HepG2 (cell line): ENCODE data around the gene GGT7. TPM values are rescaled to one million over a fixed set of nuclear protein-coding genes. Genes with fewer than 3 reads are reported as not detected.

Source experiments
- HMG20A ChIP-seq: IDR thresholded peaks from 2 replicates; pipeline ENCODE4 v1.6.1; 2016; ENCODE audit warnings: borderline replicate concordance
- PAWR ChIP-seq: sonication (generic); formaldehyde crosslinking; IDR thresholded peaks from 2 replicates; pipeline ENCODE4 v1.4.0; 2020; ENCODE audit warnings: missing genetic modification reagents, mild to moderate bottlenecking, borderline replicate concordance
- PITX1 ChIP-seq: sonication (generic); formaldehyde crosslinking; IDR thresholded peaks from 2 replicates; pipeline ENCODE4 v1.5.1; 2020; ENCODE audit warnings: mild to moderate bottlenecking, missing genetic modification reagents
- PTBP1 ChIP-seq: fragments of 200-400 bp; formaldehyde crosslinking; IDR thresholded peaks from 2 replicates; pipeline ENCODE4 v1.6.1; 2018; ENCODE audit warnings: low read length, low read depth; ENCODE audit not compliant: poor library complexity, severe bottlenecking
- ZC3H13 ChIP-seq: sonication (generic); formaldehyde crosslinking; IDR thresholded peaks from 2 replicates; pipeline ENCODE4 v1.8.1; 2023; ENCODE audit warnings: mild to moderate bottlenecking, missing genetic modification reagents, moderate library complexity
- ZNF569 ChIP-seq: sonication (generic); formaldehyde crosslinking; IDR thresholded peaks from 2 replicates; pipeline ENCODE4 v1.5.0; 2020; ENCODE audit warnings: mild to moderate bottlenecking, missing genetic modification reagents, moderate library complexity, borderline replicate concordance
- ZNF678 ChIP-seq: sonication (generic); formaldehyde crosslinking; IDR thresholded peaks from 2 replicates; pipeline ENCODE4 v1.4.0; 2020; ENCODE audit warnings: mild to moderate bottlenecking, missing genetic modification reagents
- ZSCAN29 ChIP-seq: sonication (generic); formaldehyde crosslinking; conservative IDR thresholded peaks from 2 replicates; pipeline ENCODE4 v1.4.0; 2020; ENCODE audit warnings: mild to moderate bottlenecking, missing genetic modification reagents
- polyA plus RNA-seq, 8 experiments: library from polyadenylated mRNA; depleted of rRNA in 3 of 8; stranded (reverse) in 7 of 8; unstranded in 1 of 8; fragments of >200 nt; fragmentation: Illumina TruSeq in 4 of 8; extraction: Trizol in 4 of 8; gene quantifications; 2 replicates each; pipeline versions ENCODE4 v1.2.1 to v1.2.3, GENCODE V29; 2011 to 2016; ENCODE audit warnings: low read depth in 4 of 8, missing spikeins in 1 of 8, mixed read lengths in 1 of 8; ENCODE audit not compliant: insufficient read depth in 1 of 8
- total RNA-seq, 5 experiments: library from RNA; depleted of rRNA; stranded (reverse); fragments of >200 nt; fragmentation: Illumina TruSeq; extraction: Trizol; gene quantifications; 2 replicates each; pipeline ENCODE4 v1.2.3, GENCODE V29; 2016; ENCODE audit warnings: low read depth in 1 of 5
- TF ChIP-seq, protein P1 (sequence below), 2 experiments: IDR thresholded peaks; 2 replicates each; pipeline ENCODE4 v1.6.1; 2011 to 2012; ENCODE audit warnings: low read length in 2 of 2, borderline replicate concordance in 1 of 2, low read depth in 1 of 2, mild to moderate bottlenecking in 1 of 2, moderate library complexity in 1 of 2
- TF ChIP-seq, protein P2 (sequence below): IDR thresholded peaks from 2 replicates; pipeline ENCODE4 v1.6.1; 2016; ENCODE audit warnings: mild to moderate bottlenecking
- TF ChIP-seq, protein P3 (sequence below): sonication (generic); formaldehyde crosslinking; IDR thresholded peaks from 2 replicates; pipeline ENCODE4 v1.4.0; 2020; ENCODE audit warnings: missing genetic modification reagents, borderline replicate concordance
- TF ChIP-seq, protein P4 (sequence below): sonication (generic); formaldehyde crosslinking; IDR thresholded peaks from 2 replicates; pipeline ENCODE4 v1.5.1; 2020; ENCODE audit warnings: mild to moderate bottlenecking, missing genetic modification reagents, moderate library complexity
- TF ChIP-seq, protein P5 (sequence below): sonication (generic); formaldehyde crosslinking; IDR thresholded peaks from 2 replicates; pipeline ENCODE4 v1.8.0; 2022; ENCODE audit warnings: missing genetic modification reagents, mild to moderate bottlenecking, borderline replicate concordance
- TF ChIP-seq, protein P6 (sequence below): sonication (generic); formaldehyde crosslinking; IDR thresholded peaks from 2 replicates; pipeline ENCODE4 v1.4.0; 2020; ENCODE audit warnings: missing genetic modification reagents, mild to moderate bottlenecking, borderline replicate concordance

The GGT7 gene
- total and polyA plus RNA-seq, 2 of the 13 experiments (the other 11 are each of a cell fraction or from before 2014, with no cell fraction given), result 6.6 to 23.0 TPM

DNA sequence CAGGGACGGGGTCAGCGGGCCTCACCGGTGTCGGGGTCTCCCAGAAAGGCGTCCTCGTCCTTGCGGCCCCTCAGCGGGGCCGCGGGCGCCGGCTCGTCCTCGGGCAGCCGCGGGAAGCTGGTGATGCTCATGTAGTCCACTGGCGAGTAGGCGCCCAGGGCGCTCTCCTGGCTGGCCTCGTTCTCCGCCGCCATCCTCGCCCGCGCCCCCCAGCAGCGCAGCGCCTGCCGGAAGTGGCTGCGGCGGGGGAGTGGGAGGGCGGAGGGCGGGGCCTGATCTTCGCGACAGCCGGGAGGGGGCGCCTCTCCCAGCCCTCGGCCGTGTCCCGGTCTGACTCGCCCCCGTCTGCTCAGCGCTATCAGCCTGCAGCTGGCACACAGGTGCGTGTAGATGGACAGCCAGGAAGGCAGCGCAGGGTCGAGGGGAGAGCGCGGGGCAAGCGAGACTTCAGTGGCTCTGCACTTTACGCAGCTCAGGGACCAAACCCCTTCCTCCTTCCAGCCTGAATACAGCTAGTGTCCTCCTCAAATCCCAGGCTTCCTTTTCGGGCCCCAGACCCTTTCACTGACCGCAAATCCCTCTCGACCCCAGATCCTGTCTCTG, at the start of gene GGT7 (continued):
- TF ChIP-seq PTBP1 (peak; percentile 65), ZC3H13 (peak; percentile 87), ZNF678 (CRISPR knock-in tag) (0 out of 2 replicates have a peak, but pooled peaks have one; percentile 56), HMG20A (CRISPR knock-in tag) (peak; percentile 49), ZNF569 (no peak), ZSCAN29 (CRISPR knock-in tag) (peak; percentile 50; the same call in 1 of the 2 replicates), PAWR (CRISPR knock-in tag) (no peak), PITX1 (CRISPR knock-in tag) (0 out of 2 replicates have a peak, but pooled peaks have one; percentile 44)
- TF ChIP-seq, protein P1, sequence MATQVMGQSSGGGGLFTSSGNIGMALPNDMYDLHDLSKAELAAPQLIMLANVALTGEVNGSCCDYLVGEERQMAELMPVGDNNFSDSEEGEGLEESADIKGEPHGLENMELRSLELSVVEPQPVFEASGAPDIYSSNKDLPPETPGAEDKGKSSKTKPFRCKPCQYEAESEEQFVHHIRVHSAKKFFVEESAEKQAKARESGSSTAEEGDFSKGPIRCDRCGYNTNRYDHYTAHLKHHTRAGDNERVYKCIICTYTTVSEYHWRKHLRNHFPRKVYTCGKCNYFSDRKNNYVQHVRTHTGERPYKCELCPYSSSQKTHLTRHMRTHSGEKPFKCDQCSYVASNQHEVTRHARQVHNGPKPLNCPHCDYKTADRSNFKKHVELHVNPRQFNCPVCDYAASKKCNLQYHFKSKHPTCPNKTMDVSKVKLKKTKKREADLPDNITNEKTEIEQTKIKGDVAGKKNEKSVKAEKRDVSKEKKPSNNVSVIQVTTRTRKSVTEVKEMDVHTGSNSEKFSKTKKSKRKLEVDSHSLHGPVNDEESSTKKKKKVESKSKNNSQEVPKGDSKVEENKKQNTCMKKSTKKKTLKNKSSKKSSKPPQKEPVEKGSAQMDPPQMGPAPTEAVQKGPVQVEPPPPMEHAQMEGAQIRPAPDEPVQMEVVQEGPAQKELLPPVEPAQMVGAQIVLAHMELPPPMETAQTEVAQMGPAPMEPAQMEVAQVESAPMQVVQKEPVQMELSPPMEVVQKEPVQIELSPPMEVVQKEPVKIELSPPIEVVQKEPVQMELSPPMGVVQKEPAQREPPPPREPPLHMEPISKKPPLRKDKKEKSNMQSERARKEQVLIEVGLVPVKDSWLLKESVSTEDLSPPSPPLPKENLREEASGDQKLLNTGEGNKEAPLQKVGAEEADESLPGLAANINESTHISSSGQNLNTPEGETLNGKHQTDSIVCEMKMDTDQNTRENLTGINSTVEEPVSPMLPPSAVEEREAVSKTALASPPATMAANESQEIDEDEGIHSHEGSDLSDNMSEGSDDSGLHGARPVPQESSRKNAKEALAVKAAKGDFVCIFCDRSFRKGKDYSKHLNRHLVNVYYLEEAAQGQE (IDR thresholded peaks at IDR 0.05; ENCODE audit: borderline replicate concordance in 1 of 2, low read depth in 1 of 2, low read length in 2 of 2), result peak in 1 of 2 experiments; percentile 19; a peak in 1 of 4 replicates
- TF ChIP-seq, protein P2, sequence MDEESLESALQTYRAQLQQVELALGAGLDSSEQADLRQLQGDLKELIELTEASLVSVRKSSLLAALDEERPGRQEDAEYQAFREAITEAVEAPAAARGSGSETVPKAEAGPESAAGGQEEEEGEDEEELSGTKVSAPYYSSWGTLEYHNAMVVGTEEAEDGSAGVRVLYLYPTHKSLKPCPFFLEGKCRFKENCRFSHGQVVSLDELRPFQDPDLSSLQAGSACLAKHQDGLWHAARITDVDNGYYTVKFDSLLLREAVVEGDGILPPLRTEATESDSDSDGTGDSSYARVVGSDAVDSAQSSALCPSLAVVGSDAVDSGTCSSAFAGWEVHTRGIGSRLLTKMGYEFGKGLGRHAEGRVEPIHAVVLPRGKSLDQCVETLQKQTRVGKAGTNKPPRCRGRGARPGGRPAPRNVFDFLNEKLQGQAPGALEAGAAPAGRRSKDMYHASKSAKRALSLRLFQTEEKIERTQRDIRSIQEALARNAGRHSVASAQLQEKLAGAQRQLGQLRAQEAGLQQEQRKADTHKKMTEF (CRISPR knock-in tag), result peak; percentile 97
- TF ChIP-seq, protein P3, sequence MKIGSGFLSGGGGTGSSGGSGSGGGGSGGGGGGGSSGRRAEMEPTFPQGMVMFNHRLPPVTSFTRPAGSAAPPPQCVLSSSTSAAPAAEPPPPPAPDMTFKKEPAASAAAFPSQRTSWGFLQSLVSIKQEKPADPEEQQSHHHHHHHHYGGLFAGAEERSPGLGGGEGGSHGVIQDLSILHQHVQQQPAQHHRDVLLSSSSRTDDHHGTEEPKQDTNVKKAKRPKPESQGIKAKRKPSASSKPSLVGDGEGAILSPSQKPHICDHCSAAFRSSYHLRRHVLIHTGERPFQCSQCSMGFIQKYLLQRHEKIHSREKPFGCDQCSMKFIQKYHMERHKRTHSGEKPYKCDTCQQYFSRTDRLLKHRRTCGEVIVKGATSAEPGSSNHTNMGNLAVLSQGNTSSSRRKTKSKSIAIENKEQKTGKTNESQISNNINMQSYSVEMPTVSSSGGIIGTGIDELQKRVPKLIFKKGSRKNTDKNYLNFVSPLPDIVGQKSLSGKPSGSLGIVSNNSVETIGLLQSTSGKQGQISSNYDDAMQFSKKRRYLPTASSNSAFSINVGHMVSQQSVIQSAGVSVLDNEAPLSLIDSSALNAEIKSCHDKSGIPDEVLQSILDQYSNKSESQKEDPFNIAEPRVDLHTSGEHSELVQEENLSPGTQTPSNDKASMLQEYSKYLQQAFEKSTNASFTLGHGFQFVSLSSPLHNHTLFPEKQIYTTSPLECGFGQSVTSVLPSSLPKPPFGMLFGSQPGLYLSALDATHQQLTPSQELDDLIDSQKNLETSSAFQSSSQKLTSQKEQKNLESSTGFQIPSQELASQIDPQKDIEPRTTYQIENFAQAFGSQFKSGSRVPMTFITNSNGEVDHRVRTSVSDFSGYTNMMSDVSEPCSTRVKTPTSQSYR, result peak; percentile 53; the same call in 1 of the 2 replicates
- TF ChIP-seq, protein P4, sequence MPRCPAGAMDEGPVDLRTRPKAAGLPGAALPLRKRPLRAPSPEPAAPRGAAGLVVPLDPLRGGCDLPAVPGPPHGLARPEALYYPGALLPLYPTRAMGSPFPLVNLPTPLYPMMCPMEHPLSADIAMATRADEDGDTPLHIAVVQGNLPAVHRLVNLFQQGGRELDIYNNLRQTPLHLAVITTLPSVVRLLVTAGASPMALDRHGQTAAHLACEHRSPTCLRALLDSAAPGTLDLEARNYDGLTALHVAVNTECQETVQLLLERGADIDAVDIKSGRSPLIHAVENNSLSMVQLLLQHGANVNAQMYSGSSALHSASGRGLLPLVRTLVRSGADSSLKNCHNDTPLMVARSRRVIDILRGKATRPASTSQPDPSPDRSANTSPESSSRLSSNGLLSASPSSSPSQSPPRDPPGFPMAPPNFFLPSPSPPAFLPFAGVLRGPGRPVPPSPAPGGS (CRISPR knock-in tag), result no peak
- TF ChIP-seq, protein P5, sequence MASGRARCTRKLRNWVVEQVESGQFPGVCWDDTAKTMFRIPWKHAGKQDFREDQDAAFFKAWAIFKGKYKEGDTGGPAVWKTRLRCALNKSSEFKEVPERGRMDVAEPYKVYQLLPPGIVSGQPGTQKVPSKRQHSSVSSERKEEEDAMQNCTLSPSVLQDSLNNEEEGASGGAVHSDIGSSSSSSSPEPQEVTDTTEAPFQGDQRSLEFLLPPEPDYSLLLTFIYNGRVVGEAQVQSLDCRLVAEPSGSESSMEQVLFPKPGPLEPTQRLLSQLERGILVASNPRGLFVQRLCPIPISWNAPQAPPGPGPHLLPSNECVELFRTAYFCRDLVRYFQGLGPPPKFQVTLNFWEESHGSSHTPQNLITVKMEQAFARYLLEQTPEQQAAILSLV, result peak; percentile 100
- TF ChIP-seq, protein P6, sequence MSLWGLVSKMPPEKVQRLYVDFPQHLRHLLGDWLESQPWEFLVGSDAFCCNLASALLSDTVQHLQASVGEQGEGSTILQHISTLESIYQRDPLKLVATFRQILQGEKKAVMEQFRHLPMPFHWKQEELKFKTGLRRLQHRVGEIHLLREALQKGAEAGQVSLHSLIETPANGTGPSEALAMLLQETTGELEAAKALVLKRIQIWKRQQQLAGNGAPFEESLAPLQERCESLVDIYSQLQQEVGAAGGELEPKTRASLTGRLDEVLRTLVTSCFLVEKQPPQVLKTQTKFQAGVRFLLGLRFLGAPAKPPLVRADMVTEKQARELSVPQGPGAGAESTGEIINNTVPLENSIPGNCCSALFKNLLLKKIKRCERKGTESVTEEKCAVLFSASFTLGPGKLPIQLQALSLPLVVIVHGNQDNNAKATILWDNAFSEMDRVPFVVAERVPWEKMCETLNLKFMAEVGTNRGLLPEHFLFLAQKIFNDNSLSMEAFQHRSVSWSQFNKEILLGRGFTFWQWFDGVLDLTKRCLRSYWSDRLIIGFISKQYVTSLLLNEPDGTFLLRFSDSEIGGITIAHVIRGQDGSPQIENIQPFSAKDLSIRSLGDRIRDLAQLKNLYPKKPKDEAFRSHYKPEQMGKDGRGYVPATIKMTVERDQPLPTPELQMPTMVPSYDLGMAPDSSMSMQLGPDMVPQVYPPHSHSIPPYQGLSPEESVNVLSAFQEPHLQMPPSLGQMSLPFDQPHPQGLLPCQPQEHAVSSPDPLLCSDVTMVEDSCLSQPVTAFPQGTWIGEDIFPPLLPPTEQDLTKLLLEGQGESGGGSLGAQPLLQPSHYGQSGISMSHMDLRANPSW (CRISPR knock-in tag), result no peak
